ENCODE data around the gene DLX5. TPM values are rescaled to one million over a fixed set of nuclear protein-coding genes. Genes with fewer than 3 reads are reported as not detected.

Gene DLX5
- total RNA-seq, 1 donor from 2014 or later = not detected

GRCh38 chr7:97005183-97006054, 19.2 kb downstream of the DLX5 start, which contains the start of gene DLX6:
TSS of gene DLX6 (plus strand) at chr7:97005553. CDS start at chr7:97005978, 425 bp downstream.
- no peak for DNase-seq (ENCODE audit: low read depth)

GRCh38 chr7:97004247-97005182, 20.1 kb downstream of the DLX5 start:
- no peak for DNase-seq (ENCODE audit: low read depth)

GRCh38 chr7:97003262-97004246, 21.1 kb downstream of the DLX5 start:
- DNase-seq (ENCODE audit: low read depth) = no peak

- no peak for DNase-seq (ENCODE audit: low read depth)
Observed at GRCh38 chr7:97002555-97003261, 21.9 kb downstream of the DLX5 start.

GRCh38 chr7:97001656-97002554, 22.7 kb downstream of the DLX5 start:
- no peak for DNase-seq (ENCODE audit: low read depth)

GRCh38 chr7:97001221-97001620, 23.4 kb downstream of the DLX5 start:
- no peak for DNase-seq (ENCODE audit: low read depth)

GRCh38 chr7:96998744-96999143, 25.9 kb downstream of the DLX5 start:
- no peak for DNase-seq (ENCODE audit: low read depth)

GRCh38 chr7:96998333-96998732, 26.3 kb downstream of the DLX5 start:
- DNase-seq (ENCODE audit: low read depth) = no peak

GRCh38 chr7:96997512-96998032, 27.1 kb downstream of the DLX5 start:
- no peak for DNase-seq (ENCODE audit: low read depth)

- DNase-seq (ENCODE audit: low read depth) = no peak
Observed at GRCh38 chr7:96996958-96997511, 27.6 kb downstream of the DLX5 start.

- DNase-seq (ENCODE audit: low read depth) = no peak
Observed at GRCh38 chr7:96996111-96996957, 28.3 kb downstream of the DLX5 start.

GRCh38 chr7:96995406-96996110, 29.1 kb downstream of the DLX5 start:
- DNase-seq (ENCODE audit: low read depth) = no peak

- DNase-seq (ENCODE audit: low read depth) = no peak
Observed at GRCh38 chr7:96993980-96994379, 30.7 kb downstream of the DLX5 start.

GRCh38 chr7:96993094-96993865, 31.4 kb downstream of the DLX5 start:
- DNase-seq (ENCODE audit: low read depth) = no peak

GRCh38 chr7:96992192-96993005, 32.2 kb downstream of the DLX5 start:
- no peak for DNase-seq (ENCODE audit: low read depth)
